ENCODE data around the gene SPDYA.
"Not testable (repeated sequence)": the region's sequence is repeated elsewhere in the genome, so short reads cannot be mapped to it uniquely, and the experiment has no call there.

Gene SPDYA

DNA sequence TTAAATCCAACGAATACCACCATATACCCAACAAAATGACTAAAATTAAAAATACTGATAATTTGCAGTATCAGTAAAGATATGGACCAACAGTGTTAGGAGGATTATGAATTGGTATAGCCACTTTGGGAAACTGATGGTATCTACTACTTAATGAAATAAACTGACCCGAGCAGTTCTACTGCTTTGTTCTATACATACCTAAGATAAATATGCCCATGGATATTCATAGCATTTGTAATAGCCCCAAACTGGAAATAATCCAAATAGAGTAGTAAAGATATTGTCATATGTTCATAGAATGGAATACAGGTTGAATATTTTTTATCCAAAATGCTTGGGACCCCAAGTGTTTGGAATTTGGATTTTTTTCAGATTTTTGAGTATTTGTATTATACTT, 38.3 kb upstream of the SPDYA start:
- Histone ChIP-seq H3K9me3 (ENCODE audit: insufficient read depth, low read length) (no peaks in the 10 kb centered on the region), H3K27me3 (ENCODE audit: insufficient read depth, insufficient read length) (no peaks in the 10 kb centered on the region), H3K4me1 (ENCODE audit: insufficient read depth, insufficient read length) (no peaks in the 10 kb centered on the region), H3K9ac (ENCODE audit: insufficient read length, low read depth) (no peak overlapping the region), H3K36me3 (ENCODE audit: insufficient read depth, insufficient read length, low read length) (peaks cover 3% of the 10 kb centered on the region), H3K4me3 (ENCODE audit: insufficient read length, low read depth) (no peak overlapping the region)
- TF ChIP-seq YY1 (IDR thresholded peaks at IDR 0.05; ENCODE audit: insufficient read depth, insufficient read length) = no peak
- TF ChIP-seq SUZ12 (IDR thresholded peaks at IDR 0.05; ENCODE audit: extremely low read depth, insufficient read depth, insufficient read length) = no peak
- TF ChIP-seq ZNF274 (IDR thresholded peaks at IDR 0.05; ENCODE audit: low read depth, low read length) = no peak
- no peak for DNase-seq (ENCODE audit: low read depth, low spot score)

- TF ChIP-seq SUZ12 (IDR thresholded peaks at IDR 0.05; ENCODE audit: extremely low read depth, insufficient read depth, insufficient read length) (no peak), ZNF274 (IDR thresholded peaks at IDR 0.05; ENCODE audit: low read depth, low read length) (no peak), YY1 (IDR thresholded peaks at IDR 0.05; ENCODE audit: insufficient read depth, insufficient read length) (no peak)
- no peak for DNase-seq (ENCODE audit: low read depth, low spot score)
- H3K36me3 ChIP-seq (ENCODE audit: insufficient read depth, insufficient read length, low read length) = peaks cover 38% of the 10 kb centered on the region
- H3K9me3 ChIP-seq (ENCODE audit: insufficient read depth, low read length) = no peaks in the 10 kb centered on the region
- no peaks in the 10 kb centered on the region for H3K4me1 ChIP-seq (ENCODE audit: insufficient read depth, insufficient read length)
- no peak overlapping the region for H3K4me3 ChIP-seq (ENCODE audit: insufficient read length, low read depth)
- no peaks in the 10 kb centered on the region for H3K27me3 ChIP-seq (ENCODE audit: insufficient read depth, insufficient read length)
- no peak overlapping the region for H3K9ac ChIP-seq (ENCODE audit: insufficient read length, low read depth)
These were observed 34.2 kb upstream of the SPDYA start for GRCh38 chr2:28776471-28776870.

GRCh38 chr2:28778392-28778791, 32.2 kb upstream of the SPDYA start:
- Histone ChIP-seq H3K9ac (ENCODE audit: insufficient read length, low read depth) (no peak overlapping the region), H3K36me3 (ENCODE audit: insufficient read depth, insufficient read length, low read length) (peaks cover 56% of the 10 kb centered on the region), H3K27me3 (ENCODE audit: insufficient read depth, insufficient read length) (no peaks in the 10 kb centered on the region), H3K4me1 (ENCODE audit: insufficient read depth, insufficient read length) (no peaks in the 10 kb centered on the region), H3K4me3 (ENCODE audit: insufficient read length, low read depth) (no peak overlapping the region), H3K9me3 (ENCODE audit: insufficient read depth, low read length) (no peaks in the 10 kb centered on the region)
- DNase-seq (ENCODE audit: low read depth, low spot score) = no peak
- no peak for TF ChIP-seq ZNF274 (IDR thresholded peaks at IDR 0.05; ENCODE audit: low read depth, low read length)
- no peak for TF ChIP-seq SUZ12 (IDR thresholded peaks at IDR 0.05; ENCODE audit: extremely low read depth, insufficient read depth, insufficient read length)
- no peak for TF ChIP-seq YY1 (IDR thresholded peaks at IDR 0.05; ENCODE audit: insufficient read depth, insufficient read length)

GRCh38 chr2:28779001-28779400, 31.6 kb upstream of the SPDYA start:
- Histone ChIP-seq H3K27me3 (ENCODE audit: insufficient read depth, insufficient read length) (no peaks in the 10 kb centered on the region), H3K9ac (ENCODE audit: insufficient read length, low read depth) (no peak overlapping the region), H3K4me1 (ENCODE audit: insufficient read depth, insufficient read length) (no peaks in the 10 kb centered on the region), H3K4me3 (ENCODE audit: insufficient read length, low read depth) (no peak overlapping the region), H3K36me3 (ENCODE audit: insufficient read depth, insufficient read length, low read length) (peaks cover 61% of the 10 kb centered on the region), H3K9me3 (ENCODE audit: insufficient read depth, low read length) (no peaks in the 10 kb centered on the region)
- TF ChIP-seq YY1 (IDR thresholded peaks at IDR 0.05; ENCODE audit: insufficient read depth, insufficient read length) = no peak
- no peak for TF ChIP-seq SUZ12 (IDR thresholded peaks at IDR 0.05; ENCODE audit: extremely low read depth, insufficient read depth, insufficient read length)
- TF ChIP-seq ZNF274 (IDR thresholded peaks at IDR 0.05; ENCODE audit: low read depth, low read length) = no peak
- no peak for DNase-seq (ENCODE audit: low read depth, low spot score)

- TF ChIP-seq SUZ12 (IDR thresholded peaks at IDR 0.05; ENCODE audit: extremely low read depth, insufficient read depth, insufficient read length) (no peak), YY1 (IDR thresholded peaks at IDR 0.05; ENCODE audit: insufficient read depth, insufficient read length) (no peak), ZNF274 (IDR thresholded peaks at IDR 0.05; ENCODE audit: low read depth, low read length) (no peak)
- Histone ChIP-seq H3K9me3 (ENCODE audit: insufficient read depth, low read length) (no peaks in the 10 kb centered on the region), H3K9ac (ENCODE audit: insufficient read length, low read depth) (no peak overlapping the region), H3K36me3 (ENCODE audit: insufficient read depth, insufficient read length, low read length) (peaks cover 66% of the 10 kb centered on the region), H3K27me3 (ENCODE audit: insufficient read depth, insufficient read length) (no peaks in the 10 kb centered on the region), H3K4me1 (ENCODE audit: insufficient read depth, insufficient read length) (no peaks in the 10 kb centered on the region), H3K4me3 (ENCODE audit: insufficient read length, low read depth) (no peak overlapping the region)
- DNase-seq (ENCODE audit: low read depth, low spot score) = no peak
These were observed 30.1 kb upstream of the SPDYA start for GRCh38 chr2:28780496-28780895.

DNA sequence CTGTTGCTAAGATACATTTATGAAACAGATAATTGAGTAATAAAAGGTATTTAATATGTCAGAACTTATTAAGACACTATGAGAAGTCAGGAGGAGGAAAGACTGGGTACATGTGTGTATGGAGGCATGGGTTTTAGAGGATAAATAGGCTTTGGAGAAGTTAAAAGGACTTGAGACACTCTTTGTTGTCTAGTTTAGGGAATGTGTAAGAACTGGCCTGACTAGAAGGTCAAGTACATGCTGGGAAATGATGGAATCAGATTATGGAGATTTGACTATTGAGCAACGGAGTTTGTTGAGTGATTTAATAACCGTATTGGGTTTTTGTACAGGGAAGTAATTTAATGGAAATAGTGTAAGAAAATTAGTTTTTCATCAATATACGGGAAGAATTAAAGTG, 28.2 kb upstream of the SPDYA start:
- no peaks in the 10 kb centered on the region for H3K27me3 ChIP-seq (ENCODE audit: insufficient read depth, insufficient read length)
- no peak overlapping the region for H3K4me3 ChIP-seq (ENCODE audit: insufficient read length, low read depth)
- no peak for TF ChIP-seq ZNF274 (IDR thresholded peaks at IDR 0.05; ENCODE audit: low read depth, low read length)
- TF ChIP-seq YY1 (IDR thresholded peaks at IDR 0.05; ENCODE audit: insufficient read depth, insufficient read length) = no peak
- TF ChIP-seq SUZ12 (IDR thresholded peaks at IDR 0.05; ENCODE audit: extremely low read depth, insufficient read depth, insufficient read length) = no peak
- no peak overlapping the region for H3K9ac ChIP-seq (ENCODE audit: insufficient read length, low read depth)
- H3K4me1 ChIP-seq (ENCODE audit: insufficient read depth, insufficient read length) = no peaks in the 10 kb centered on the region
- H3K9me3 ChIP-seq (ENCODE audit: insufficient read depth, low read length) = no peaks in the 10 kb centered on the region
- no peak for DNase-seq (ENCODE audit: low read depth, low spot score)
- H3K36me3 ChIP-seq (ENCODE audit: insufficient read depth, insufficient read length, low read length) = peaks cover 77% of the 10 kb centered on the region

DNA sequence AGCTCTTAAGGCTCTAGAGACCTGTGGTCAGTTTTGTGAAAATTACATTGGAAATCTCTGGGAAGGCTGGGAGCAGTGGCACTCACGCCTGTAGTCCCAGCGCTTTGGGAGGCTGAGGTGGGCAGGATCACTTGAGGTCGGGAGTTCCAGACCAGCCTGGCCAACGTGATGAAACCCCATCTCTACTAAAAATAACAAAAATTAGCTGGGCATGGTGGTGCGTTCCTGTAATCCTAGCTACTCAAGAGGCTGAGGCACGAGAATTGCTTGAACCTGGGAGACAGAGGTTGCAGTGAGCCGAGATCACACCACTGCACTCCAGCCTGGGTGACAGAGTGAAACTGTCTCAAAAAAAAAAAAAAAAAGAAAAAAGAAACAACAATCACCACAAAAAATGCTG, 26.1 kb upstream of the SPDYA start:
- H3K9ac ChIP-seq (ENCODE audit: insufficient read length, low read depth); H3K4me3 ChIP-seq (ENCODE audit: insufficient read length, low read depth); H3K9me3 ChIP-seq (ENCODE audit: insufficient read depth, low read length); H3K4me1 ChIP-seq (ENCODE audit: insufficient read depth, insufficient read length); DNase-seq (ENCODE audit: low read depth, low spot score); H3K27me3 ChIP-seq (ENCODE audit: insufficient read depth, insufficient read length): not testable (repeated sequence)
- peaks cover 75% of the 10 kb centered on the region for H3K36me3 ChIP-seq (ENCODE audit: insufficient read depth, insufficient read length, low read length)

- H3K27me3 ChIP-seq (ENCODE audit: insufficient read depth, insufficient read length) = no peaks in the 10 kb centered on the region
- H3K4me3 ChIP-seq (ENCODE audit: insufficient read length, low read depth) = no peak overlapping the region
- H3K9ac ChIP-seq (ENCODE audit: insufficient read length, low read depth) = no peak overlapping the region
- no peaks in the 10 kb centered on the region for H3K9me3 ChIP-seq (ENCODE audit: insufficient read depth, low read length)
- no peak for DNase-seq (ENCODE audit: low read depth, low spot score)
- peaks cover 46% of the 10 kb centered on the region for H3K36me3 ChIP-seq (ENCODE audit: insufficient read depth, insufficient read length, low read length)
- no peaks in the 10 kb centered on the region for H3K4me1 ChIP-seq (ENCODE audit: insufficient read depth, insufficient read length)
- TF ChIP-seq ZNF274 (IDR thresholded peaks at IDR 0.05; ENCODE audit: low read depth, low read length) (no peak), YY1 (IDR thresholded peaks at IDR 0.05; ENCODE audit: insufficient read depth, insufficient read length) (no peak), SUZ12 (IDR thresholded peaks at IDR 0.05; ENCODE audit: extremely low read depth, insufficient read depth, insufficient read length) (no peak)
These were observed 14.0 kb upstream of the SPDYA start for GRCh38 chr2:28796620-28797019.
